ENCODE results near the gene PVR.
"Not testable (repeated sequence)": the region's sequence is repeated elsewhere in the genome, so short reads cannot be mapped to it uniquely, and the experiment has no call there.

Gene PVR

DNA sequence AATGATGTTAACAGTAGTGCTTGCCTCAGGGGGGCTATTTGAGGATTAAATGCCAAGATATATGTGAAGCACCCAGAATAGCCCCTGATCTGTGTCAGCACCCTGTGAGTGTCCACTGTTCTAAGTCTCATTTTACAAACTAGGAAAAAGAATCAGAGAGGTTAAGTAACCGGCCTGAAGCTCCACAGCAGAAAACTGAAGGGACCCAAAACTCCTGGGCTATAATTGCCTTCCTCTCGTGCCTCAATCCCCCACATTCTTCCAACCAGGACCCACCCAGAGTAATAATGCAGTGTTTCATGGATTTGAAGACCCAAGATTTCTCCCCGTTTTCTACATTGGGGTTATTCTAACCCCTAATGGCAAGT lies 2.3 kb downstream of the PVR start:
- no peak for DNase-seq

DNA sequence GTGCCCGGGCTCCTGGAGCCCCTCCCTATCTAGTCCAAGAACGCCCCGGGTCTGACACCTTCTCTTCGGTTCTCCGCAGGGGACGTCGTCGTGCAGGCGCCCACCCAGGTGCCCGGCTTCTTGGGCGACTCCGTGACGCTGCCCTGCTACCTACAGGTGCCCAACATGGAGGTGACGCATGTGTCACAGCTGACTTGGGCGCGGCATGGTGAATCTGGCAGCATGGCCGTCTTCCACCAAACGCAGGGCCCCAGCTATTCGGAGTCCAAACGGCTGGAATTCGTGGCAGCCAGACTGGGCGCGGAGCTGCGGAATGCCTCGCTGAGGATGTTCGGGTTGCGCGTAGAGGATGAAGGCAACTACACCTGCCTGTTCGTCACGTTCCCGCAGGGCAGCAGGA lies 3.4 kb downstream of the PVR start:
- DNase-seq: no peak

DNA sequence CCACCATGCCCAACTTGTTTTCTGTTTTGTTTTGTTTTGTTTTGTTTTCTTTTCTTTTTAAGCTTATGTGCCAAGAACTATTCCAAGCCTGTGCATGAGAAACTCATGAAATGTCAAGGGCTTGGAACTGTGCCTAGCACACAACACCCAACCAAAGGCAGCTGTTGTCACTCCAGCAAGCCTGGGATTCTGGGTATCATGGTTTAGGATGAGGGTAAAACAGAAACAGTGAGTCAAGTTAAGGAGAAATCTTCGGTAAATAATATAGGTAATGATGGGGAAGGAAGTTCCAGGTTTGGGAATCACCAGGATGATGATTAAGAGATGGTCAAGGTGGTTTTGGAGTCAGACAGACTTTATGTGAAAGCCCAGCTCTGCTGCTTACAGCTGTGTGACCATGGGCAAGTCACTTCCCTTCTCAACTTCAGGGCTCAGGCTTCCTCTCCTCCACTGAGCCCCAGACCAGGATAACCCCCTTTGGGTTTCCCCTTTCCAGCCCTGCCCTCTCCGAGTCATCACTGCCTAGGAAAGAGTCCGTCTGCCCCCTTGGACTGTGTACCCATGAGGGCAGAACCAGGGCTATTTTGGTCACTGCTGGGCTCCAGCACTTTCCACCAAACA lies 5.0 kb downstream of the PVR start:
- DNase-seq: no peak

DNA sequence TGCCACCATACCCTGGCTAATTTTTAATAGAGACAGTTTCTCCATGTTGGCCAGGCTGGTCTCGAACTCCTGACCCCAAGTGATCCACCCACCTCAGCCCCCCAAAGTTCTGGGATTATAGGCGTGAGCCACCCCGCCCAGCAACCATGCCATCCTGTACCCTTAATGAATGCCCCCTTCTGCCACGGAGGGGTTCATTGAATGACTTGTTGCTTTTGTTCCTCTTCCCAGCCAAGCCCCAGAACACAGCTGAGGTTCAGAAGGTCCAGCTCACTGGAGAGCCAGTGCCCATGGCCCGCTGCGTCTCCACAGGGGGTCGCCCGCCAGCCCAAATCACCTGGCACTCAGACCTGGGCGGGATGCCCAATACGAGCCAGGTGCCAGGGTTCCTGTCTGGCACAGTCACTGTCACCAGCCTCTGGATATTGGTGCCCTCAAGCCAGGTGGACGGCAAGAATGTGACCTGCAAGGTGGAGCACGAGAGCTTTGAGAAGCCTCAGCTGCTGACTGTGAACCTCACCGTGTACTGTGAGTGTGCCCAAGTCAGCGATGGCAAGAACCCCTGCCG lies 6.0 kb downstream of the PVR start:
- no peak for DNase-seq

DNA sequence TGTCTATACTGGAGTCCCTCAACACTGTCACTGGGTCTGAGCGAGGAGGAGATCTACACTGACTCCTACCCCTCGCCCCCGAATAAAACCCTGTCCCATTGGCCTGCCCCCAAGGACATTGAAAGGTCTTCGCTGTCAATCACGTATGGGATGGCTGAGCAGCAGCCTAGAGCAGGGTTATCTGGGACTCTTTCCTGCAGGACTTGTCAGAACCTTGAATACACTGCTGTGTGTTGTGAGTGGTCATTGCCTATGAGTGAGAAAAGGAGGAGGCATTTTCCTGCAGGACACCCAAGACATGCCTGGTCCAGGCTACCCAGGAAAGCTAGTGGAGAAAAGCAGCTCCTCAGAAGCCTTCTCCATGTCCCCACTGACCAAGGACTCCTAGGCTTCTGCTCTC lies 9.6 kb downstream of the PVR start:
- DNase-seq: no peak

DNA sequence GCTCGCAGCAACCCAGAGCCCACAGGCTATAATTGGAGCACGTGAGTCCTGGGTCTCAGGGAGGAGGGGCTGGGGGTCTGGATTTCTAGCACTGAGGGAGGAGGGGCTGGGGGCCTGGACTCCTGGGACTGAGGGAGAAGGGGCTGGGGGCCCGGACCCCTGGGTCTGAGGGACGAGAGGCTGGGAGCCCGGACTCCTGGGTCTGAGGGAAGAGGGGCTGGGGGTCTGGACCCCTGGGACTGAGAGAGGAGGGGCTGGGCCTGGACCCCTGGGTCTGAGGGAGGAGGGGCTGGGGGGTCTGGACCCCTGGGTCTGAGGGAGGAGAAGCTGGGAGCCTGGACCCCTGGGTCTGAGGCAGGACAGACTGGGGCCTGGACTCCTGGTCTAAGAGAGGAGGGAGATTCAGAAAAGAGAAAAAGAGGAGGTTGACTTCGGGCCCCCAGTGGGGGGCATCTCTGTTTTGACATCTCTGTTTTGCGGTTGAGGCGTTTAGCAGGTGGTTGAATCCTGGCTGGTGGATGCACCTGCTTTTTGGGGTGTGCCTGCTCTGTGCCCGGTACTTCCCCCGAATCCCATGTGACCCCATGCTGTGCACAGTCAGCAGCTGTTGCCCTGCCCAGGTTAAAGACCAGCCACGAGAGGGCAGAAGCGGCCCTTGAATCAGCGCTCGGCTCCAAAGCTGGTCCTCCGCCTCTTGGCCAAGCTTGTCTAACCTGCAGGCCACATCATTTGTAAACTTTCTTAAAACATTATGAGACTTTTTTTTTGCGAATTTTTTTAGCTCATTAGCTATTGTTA lies 10.5 kb downstream of the PVR start:
- DNase-seq: peak; percentile 25

DNA sequence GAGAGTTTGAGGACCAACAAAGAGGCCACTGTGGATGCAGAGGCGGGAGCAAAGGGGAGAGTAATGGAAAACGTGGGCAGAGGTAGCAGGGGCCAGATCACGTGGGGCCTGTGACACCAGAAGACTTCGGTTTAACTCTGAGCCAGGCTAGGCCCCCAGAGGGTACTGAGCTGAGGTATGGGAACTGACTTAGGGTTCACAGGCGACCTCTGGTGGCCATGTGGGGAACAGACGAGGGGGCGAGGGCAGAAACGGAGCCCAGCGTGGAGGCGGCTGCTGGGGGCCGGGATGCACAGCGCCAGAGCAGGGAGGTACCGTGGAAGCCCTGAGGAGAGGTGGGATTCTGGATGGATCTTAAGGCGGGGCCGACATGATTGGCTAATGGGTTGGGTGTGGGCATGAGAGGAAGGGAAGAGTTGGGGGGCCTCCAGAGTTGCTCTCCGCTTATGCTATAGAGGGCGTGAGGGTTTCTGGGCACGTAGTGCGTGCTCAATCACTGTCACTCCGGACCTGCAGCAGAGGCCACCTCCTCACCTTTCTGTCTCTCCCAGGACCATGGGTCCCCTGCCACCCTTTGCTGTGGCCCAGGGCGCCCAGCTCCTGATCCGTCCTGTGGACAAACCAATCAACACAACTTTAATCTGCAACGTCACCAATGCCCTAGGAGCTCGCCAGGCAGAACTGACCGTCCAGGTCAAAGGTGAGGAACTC lies 13.7 kb downstream of the PVR start:
- peak; percentile 41 for DNase-seq

DNA sequence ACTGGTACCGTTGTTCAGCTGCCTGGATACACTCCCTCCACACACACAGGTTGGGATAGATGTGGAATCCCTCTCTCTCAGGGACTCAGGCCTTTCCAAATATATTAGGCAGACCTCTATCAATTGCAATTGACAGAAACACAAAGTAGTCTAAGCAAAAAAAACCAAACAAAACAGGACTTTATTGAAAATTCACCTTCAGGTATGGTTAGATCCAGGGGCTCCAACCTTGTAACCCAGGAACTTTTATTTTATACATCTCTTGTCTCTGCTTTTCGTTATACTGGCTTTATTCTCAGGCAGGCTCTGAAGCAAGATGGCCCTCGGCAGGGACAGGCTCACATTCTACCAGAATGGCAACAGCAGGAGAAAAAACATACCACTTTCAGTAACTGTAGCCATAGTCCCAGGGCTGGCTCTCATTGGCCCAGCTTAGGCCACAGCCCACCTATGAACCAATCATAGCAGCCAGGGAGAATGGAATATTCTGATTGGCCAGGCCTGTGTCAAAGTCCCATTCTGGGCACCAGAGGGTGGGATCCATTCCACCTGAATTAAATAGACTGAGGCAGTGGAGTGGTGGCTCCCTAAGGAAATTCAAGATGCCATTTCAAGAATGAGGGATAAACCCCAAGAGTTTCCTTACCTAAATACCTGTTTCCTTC lies 14.5 kb downstream of the PVR start:
- no peak for DNase-seq

DNA sequence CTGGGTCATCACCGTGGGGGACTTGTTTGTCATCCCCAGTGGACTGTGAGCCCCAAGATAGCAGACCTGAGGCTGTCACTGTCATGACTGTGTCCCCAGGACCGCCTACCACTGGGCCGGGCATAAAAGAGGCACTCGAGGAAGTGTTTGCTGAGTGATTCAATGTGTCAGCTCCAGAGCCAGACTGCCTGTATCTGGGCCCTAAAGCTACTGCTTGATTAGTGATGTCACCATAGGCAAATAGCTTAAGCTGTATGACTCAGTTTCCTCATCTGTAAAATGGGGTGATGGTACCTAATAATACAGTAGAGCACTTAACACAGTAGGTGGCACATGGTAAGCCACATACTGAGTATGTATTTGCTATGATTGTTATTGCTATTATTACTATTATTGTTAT lies 16.4 kb downstream of the PVR start:
- no peak for DNase-seq

DNA sequence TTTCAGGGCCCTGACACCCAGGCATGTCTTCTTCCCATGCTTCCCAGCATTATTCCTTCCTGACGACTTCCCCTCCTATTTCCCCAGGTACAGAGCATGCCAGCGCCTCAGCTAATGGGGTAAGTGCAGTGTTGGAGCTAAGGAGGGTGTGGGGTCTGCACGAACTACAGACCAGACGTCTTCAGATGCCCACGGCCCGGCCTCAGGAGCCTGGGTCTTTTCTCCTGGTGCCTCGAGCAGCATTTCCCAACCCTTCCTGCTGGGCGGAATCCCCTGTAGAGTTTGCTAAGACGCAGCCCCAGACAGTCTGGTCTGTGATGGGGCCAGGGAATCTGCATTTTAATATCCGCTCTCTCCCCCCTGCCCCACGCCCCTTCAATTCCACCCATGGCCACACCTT lies 17.5 kb downstream of the PVR start:
- DNase-seq: no peak

DNA sequence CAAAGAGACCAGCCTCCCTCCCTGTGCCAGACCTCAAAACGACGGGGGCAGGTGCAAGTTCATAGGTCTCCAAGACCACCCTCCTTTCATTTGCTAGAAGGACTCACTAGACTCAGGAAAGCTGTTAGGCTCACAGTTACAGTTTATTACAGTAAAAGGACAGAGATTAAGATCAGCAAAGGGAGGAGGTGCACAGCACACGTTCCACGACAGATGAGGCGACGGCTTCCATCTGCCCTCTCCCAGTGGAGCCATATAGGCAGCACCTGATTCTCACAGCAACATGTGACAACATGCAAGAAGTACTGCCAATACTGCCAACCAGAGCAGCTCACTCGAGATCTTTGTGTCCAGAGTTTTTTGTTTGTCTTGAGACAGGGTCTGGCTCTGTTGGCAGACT lies 18.2 kb downstream of the PVR start:
- DNase-seq: peak; percentile 76

DNA sequence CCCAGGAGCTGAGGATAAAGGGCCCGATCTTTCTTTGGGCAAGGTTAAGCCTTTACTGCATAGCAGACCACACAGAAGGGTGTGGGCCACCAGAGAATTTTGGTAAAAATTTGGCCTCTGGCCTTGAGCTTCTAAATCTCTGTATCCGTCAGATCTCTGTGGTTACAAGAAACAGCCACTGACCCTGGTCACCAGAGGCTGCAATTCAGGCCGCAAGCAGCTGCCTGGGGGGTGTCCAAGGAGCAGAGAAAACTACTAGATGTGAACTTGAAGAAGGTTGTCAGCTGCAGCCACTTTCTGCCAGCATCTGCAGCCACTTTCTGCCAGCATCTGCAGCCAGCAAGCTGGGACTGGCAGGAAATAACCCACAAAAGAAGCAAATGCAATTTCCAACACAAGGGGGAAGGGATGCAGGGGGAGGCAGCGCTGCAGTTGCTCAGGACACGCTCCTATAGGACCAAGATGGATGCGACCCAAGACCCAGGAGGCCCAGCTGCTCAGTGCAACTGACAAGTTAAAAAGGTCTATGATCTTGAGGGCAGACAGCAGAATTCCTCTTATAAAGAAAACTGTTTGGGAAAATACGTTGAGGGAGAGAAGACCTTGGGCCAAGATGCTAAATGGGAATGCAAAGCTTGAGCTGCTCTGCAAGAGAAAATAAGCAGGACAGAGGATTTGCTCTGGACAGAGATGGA lies 19.1 kb downstream of the PVR start:
- DNase-seq: no peak

DNA sequence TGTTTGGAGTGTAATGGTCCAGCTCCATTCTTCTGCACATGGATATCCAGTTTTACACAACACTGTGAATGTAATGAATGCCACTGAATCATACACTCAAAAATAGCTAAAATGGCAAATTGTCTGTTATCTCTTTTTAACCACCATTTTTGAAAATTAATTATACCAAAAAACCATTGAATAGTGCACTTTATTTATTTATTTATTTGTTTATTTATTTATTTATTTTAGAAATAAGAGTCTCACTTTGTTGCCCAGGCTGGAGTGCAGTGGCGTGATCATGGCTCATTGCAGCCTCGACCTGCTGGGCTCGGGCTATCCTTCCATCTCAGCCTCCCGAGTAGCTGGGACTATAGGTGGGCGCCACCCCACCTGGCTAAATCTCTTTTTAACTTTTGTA lies 20.3 kb downstream of the PVR start:
- DNase-seq: no peak

DNA sequence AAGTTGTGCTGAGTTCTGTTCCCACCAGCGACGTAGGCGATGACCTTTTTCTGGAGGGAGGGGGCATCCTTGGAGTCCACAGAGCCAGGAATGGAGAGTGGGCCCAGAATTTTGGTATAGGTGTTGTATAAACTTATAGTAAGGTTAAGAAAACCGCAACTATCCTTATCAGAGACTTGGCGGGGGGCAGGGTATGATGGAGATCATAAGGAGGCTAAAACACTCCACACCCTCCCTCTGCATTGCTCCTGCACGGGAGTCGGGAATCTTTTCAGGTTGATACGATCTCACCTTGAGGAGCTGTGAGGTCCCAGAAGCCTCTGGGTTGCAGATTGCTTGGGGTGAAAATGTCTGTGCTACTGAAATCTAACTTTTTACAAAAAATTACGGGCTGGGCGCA lies 21.3 kb downstream of the PVR start:
- DNase-seq: no peak

DNA sequence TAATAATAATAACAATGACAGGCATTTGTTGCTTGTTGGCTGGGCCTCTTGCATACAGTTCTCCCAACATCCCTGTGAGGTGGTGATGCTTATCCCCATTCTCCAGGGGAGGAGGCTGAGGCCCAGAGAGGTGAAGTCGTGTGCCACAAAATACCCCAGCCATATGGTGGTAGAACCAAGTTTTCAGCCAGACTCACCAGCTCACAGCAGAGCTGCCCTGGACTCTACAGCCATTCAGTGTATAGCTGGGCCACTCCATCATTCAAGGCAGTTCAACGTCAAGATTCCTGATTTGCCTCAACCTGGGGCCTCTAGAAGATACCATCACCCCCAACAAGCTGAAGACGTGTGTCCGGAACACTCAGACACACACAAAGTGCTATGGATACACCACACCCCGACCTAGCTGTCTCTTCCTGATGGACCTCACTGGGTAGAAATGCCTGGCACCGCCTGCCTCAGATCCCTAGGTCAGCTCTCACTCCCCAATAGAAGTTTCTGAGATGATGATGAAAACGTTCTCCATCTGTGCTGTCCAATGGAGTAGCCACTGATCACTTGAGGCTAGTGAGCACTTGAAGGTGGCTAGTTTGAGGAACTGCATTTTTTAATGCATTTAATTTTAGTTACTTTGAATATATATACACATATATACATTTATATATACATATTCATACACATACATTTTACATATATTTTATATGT lies 23.3 kb downstream of the PVR start:
- no peak for DNase-seq

DNA sequence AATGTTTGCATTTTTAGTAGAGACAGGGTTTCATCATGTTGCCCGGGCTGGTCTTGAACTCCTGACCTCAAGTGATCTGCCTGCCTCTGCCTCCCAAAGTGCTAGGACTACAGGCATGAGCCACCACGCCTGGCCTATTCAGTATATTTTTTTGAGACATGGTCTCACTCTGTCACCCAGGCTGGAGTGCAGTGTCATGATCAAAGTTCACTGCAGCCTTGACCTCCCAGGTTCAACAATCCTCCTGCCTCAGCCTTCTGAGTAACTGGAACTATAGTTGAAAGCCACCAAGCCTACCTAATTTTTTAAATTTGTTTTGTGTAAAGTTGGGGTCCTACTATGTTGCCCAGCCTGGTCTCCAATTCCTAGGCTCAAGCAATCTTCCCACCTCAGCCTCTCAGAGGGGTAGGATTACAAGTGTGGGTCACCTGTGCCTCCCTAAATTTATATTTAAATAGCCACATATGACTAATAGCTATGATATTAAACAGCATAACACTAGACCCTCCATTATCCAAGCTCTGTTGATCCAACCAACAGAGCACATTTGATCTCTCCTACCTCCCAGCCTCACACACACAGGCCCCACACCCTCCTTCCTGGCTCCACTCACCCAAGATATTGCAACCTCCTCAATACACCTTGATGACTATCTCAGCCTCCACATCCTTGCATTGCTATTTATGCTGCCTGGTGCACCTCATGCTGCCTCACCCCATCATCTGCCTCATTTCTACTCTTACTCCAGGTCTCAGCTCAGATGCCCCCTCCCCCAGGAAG lies 25.5 kb downstream of the PVR start:
- DNase-seq: no peak

DNA sequence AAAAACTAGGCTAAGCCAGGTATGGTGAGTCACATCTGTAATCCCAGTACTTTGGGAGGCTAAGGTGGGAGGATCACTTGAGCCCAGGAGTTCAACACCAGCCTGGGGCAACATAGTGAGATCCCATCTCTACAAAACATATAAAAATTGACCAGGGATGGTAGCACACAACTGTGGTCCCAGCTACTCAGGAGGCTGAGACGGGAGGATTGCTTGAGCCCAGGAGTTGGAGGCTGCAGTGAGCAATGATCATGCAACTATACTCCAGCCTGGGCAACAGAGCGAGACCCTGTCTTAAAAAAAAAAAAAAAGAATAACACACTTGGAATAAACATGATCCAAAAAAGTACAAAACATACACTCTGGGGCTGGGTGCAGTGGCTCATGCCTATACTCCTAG lies 26.3 kb downstream of the PVR start:
- DNase-seq: not testable (repeated sequence)

DNA sequence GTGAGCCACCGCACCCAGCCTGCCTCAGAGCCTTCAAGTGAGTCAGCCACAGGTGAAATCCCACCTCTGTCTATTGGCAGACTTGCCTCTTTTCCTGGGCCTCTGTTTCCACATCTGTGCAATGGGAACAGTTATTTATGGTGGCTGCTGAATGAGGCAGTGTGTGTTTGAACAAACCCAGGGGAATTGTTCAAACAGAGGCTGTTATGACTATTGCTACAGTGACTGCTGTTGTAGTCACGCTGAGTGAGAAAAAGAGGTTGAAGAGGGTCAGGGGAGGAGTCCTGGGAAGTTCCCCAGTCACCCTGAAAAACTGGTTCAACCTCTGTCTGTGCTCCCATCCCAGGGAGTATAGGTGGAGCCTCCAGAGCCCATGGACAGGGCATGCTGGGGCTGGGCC lies 27.7 kb downstream of the PVR start, which contains the start of gene CEACAM19:
TSS of gene CEACAM19 (plus strand) at position 83 of the 400 bp plus-strand sequence. CDS start 450 bp downstream, outside the sequence.
- no peak for DNase-seq

DNA sequence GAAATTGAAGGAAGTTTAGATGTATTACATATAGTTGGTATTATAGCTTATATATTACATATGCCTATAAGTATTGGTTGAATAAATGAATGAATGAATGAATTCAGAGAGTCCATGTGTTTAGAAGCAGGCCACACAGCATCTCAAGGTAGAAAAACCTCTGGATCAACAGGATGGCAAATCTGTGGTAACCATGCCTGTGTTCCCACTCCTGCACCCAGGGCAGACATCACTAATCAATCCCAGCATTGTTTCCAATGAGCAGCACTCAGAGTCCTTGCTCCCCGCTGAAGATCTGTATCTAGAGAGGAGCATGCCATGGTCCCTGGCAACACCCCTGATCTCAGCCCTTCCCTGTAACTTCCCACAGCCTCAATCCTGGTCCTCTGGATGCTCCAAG lies 28.5 kb downstream of the PVR start:
- DNase-seq: no peak

DNA sequence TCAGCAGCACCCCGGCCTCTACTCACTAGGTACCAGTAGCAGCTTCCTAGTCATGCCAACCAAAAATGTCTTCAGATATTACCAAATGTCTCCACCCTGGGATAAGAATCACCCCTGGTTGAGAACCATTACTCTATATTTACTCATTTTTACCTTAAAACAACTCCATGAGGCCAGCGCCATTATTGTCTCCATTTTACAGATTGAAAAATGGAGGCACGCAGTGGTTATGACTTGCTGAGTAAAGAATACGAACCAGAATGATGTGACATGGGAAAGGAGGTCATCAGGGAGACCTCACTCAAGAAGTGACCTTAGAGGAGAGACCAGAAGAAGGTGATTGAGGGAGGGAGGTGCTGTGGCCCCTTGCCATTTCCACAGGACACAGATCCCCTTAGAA lies 29.8 kb downstream of the PVR start:
- no peak for DNase-seq

DNA sequence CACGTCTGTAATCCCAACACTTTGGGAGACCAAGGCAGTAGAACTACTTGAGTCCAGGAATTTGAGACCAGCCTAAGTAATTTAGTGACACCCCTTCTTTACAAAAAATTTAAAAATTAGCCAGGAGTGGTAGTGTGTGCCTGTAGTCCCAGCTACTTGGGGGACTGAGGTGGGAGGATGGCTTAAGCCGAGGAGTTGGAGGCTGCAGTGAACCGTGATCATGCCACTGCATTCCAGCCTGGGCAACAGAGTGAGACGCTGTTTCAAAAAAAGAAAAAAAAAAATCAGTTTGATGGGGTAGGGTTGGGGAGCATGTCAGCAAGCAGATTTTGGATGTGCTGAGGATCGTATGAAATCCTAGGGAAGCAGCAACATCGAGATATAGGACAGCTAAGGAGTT lies 31.8 kb downstream of the PVR start:
- no peak for DNase-seq
